Measurements from ENCODE around the gene SLC22A14.
"Not testable (repeated sequence)": the region's sequence is repeated elsewhere in the genome, so short reads cannot be mapped to it uniquely, and the experiment has no call there.

Gene SLC22A14

GRCh38 chr3:38271553-38271952, 10.5 kb upstream of the SLC22A14 start:
- DNase-seq = no peak

- no peak for DNase-seq
Measured at GRCh38 chr3:38274864-38275649, 7.0 kb upstream of the SLC22A14 start.

GRCh38 chr3:38275658-38276057, 6.4 kb upstream of the SLC22A14 start:
- no peak for DNase-seq

- DNase-seq = no peak
Measured at GRCh38 chr3:38276081-38276916, 5.8 kb upstream of the SLC22A14 start.

GRCh38 chr3:38276917-38277630, 5.0 kb upstream of the SLC22A14 start:
- DNase-seq = no peak

- no peak for DNase-seq
Measured at GRCh38 chr3:38278841-38279240, 3.3 kb upstream of the SLC22A14 start.

- DNase-seq = no peak
Measured at GRCh38 chr3:38283810-38284755, 2.0 kb downstream of the SLC22A14 start.

GRCh38 chr3:38284756-38285150, 2.7 kb downstream of the SLC22A14 start:
- no peak for DNase-seq

GRCh38 chr3:38289286-38290217, 7.5 kb downstream of the SLC22A14 start:
- not testable (repeated sequence) for DNase-seq

GRCh38 chr3:38297053-38297452, 15.0 kb downstream of the SLC22A14 start:
- DNase-seq = not testable (repeated sequence)

GRCh38 chr3:38297537-38297936, 15.4 kb downstream of the SLC22A14 start:
- DNase-seq = no peak

GRCh38 chr3:38297947-38298711, 16.0 kb downstream of the SLC22A14 start:
- DNase-seq = no peak

GRCh38 chr3:38306941-38307340, 24.8 kb downstream of the SLC22A14 start:
- no peak for DNase-seq

GRCh38 chr3:38307599-38307998, 25.5 kb downstream of the SLC22A14 start:
- DNase-seq = no peak

GRCh38 chr3:38308456-38308855, 26.4 kb downstream of the SLC22A14 start:
- no peak for DNase-seq

GRCh38 chr3:38311476-38311875, 29.4 kb downstream of the SLC22A14 start:
- no peak for DNase-seq

GRCh38 chr3:38311941-38312340, 29.8 kb downstream of the SLC22A14 start:
- no peak for DNase-seq

- DNase-seq = no peak
Measured at GRCh38 chr3:38312356-38312755, 30.3 kb downstream of the SLC22A14 start.

- DNase-seq = no peak
Measured at GRCh38 chr3:38313263-38313662, 31.2 kb downstream of the SLC22A14 start.

GRCh38 chr3:38313695-38314094, 31.6 kb downstream of the SLC22A14 start:
- no peak for DNase-seq
